Body of pancreas (tissue), 4 donors: Measurements from ENCODE around the gene CLEC2B. TPM values are rescaled to one million over a fixed set of nuclear protein-coding genes. Genes with fewer than 3 reads are reported as not detected.

Experiments used
- ATAC-seq: fragments of 150-250 bp; one replicate; pipeline ENCODE4 v1.9.1; 2016
- DNase-seq, 4 donors: peaks; one replicate each; pipeline ENCODE4 v3.0.0-alpha.2; 2019
- H3K27ac ChIP-seq, 4 donors: fragments of 200-600 bp; sonication (generic); 1 replicate in 3 of 4; 2 replicates in 1 of 4; pipeline versions ENCODE4 v1.5.1 to v1.6.1; 2016 to 2019; ENCODE audit warnings: mild to moderate bottlenecking in 1 of 4, mixed read lengths in 1 of 4, moderate library complexity in 1 of 4
- H3K27me3 ChIP-seq, 2 donors: fragments of 200-600 bp; sonication (generic); one replicate each; pipeline ENCODE4 v1.6.0; 2016; ENCODE audit warnings: mild to moderate bottlenecking in 1 of 2
- H3K36me3 ChIP-seq, 2 donors: fragments of 200-600 bp; sonication (generic); replicated peaks in 1 of 2; 2 replicates each; pipeline ENCODE4 v1.5.1; 2016; ENCODE audit warnings: low read depth in 2 of 2; ENCODE audit not compliant: insufficient read depth in 1 of 2
- H3K4me1 ChIP-seq: fragments of 200-600 bp; sonication (generic); one replicate; pipeline ENCODE4 v1.6.0; 2016
- H3K4me3 ChIP-seq, 2 donors: fragments of 200-600 bp; sonication (generic); 1 replicate in 1 of 2; 2 replicates in 1 of 2; pipeline ENCODE4 v1.5.1; 2016 to 2019
- H3K9me3 ChIP-seq, 3 donors: fragments of 200-600 bp; sonication (generic); 1 replicate in 2 of 3; 2 replicates in 1 of 3; pipeline ENCODE4 v1.5.1; 2016
- CTCF ChIP-seq, 7 experiments: fragments of 450-650 bp in 4 of 7; fragments of 200-600 bp in 3 of 7; sonication (generic) in 3 of 7; IDR thresholded peaks; one replicate each; pipeline ENCODE4 v1.5.1; 2016 to 2019; ENCODE audit warnings: antibody characterized with exemption in 7 of 7
- POLR2A ChIP-seq, 3 donors: fragments of 450-650 bp; IDR thresholded peaks; one replicate each; pipeline ENCODE4 v1.6.1; 2016; ENCODE audit warnings: antibody characterized with exemption in 3 of 3, mild to moderate bottlenecking in 2 of 3
- WGBS, 2 donors: methylation state at CpG; one replicate each; pipeline ENCODE4 v1.1.5; 2017; 5-methylcytosine and 5-hydroxymethylcytosine counted together
- intact Hi-C: fragments of 100-400 bp; cut with DNase I; formaldehyde crosslinking; loops from one replicate; pipeline ENCODE4 v1.15.1; 2023
- total RNA-seq, 2 donors: library from RNA; depleted of rRNA; stranded (reverse); fragments of >200 nt; gene quantifications; one replicate each; pipeline ENCODE4 v1.1.0, GENCODE V29; 2016

Gene CLEC2B
- total RNA-seq, 2 donors from 2014 or later = 0.66 to 4.2 TPM

GRCh38 chr12:9897535-9897934 is 28.4 kb upstream of the CLEC2B start:
- intact Hi-C loops = no loop called here
- WGBS, 2 donors = 63 to 64% methylated on average over 6 of the region's 6 CpGs
- TF ChIP-seq POLR2A (IDR thresholded peaks at IDR 0.05) = no peak
- TF ChIP-seq CTCF (IDR thresholded peaks at IDR 0.05) = no peak
- Histone ChIP-seq H3K4me1 (no peaks in the 10 kb centered on the region), H3K36me3 (no peaks in the 10 kb centered on the region), H3K27ac (no peak overlapping the region), H3K27me3 (no peaks in the 10 kb centered on the region), H3K4me3 (no peak overlapping the region), H3K9me3 (peaks cover 0 to 7% (median 0%) of the 10 kb centered on the region in 3 donors)
- DNase-seq (no peak), ATAC-seq (no peak)

- no peaks in the 10 kb centered on the region for H3K4me1 ChIP-seq
- intact Hi-C loops = no loop called here
- no peaks in the 10 kb centered on the region for H3K36me3 ChIP-seq
- DNase-seq (no peak), ATAC-seq (no peak)
- no peaks in the 10 kb centered on the region for H3K27me3 ChIP-seq
- TF ChIP-seq CTCF (IDR thresholded peaks at IDR 0.05) (no peak), POLR2A (IDR thresholded peaks at IDR 0.05) (no peak)
- WGBS, 2 donors = 62% methylated on average over 6 of the region's 6 CpGs
- no peak overlapping the region for H3K27ac ChIP-seq
- H3K4me3 ChIP-seq = no peak overlapping the region
- no peaks in the 10 kb centered on the region for H3K9me3 ChIP-seq
Measured at GRCh38 chr12:9895215-9895971, 26.2 kb upstream of the CLEC2B start.

- Histone ChIP-seq H3K4me1 (peaks cover 4% of the 10 kb centered on the region), H3K4me3 (no peak overlapping the region), H3K27ac (no peak overlapping the region), H3K27me3 (no peaks in the 10 kb centered on the region), H3K36me3 (no peaks in the 10 kb centered on the region), H3K9me3 (no peaks in the 10 kb centered on the region)
- TF ChIP-seq POLR2A (IDR thresholded peaks at IDR 0.05) (no peak), CTCF (IDR thresholded peaks at IDR 0.05) (no peak)
- DNase-seq (no peak), ATAC-seq (no peak)
- WGBS, 2 donors = 14 to 20% methylated on average over 4 of the region's 4 CpGs
- intact Hi-C loops = no loop called here
Measured at GRCh38 chr12:9888665-9889273, 19.6 kb upstream of the CLEC2B start.

- no peaks in the 10 kb centered on the region for H3K27me3 ChIP-seq
- no peak overlapping the region for H3K4me3 ChIP-seq
- no peak for ATAC-seq
- no peak for DNase-seq
- H3K27ac ChIP-seq = no peak overlapping the region
- H3K36me3 ChIP-seq = no peaks in the 10 kb centered on the region
- no peaks in the 10 kb centered on the region for H3K9me3 ChIP-seq
- TF ChIP-seq POLR2A (IDR thresholded peaks at IDR 0.05) = no peak
- no peak for TF ChIP-seq CTCF (IDR thresholded peaks at IDR 0.05)
- intact Hi-C loops = no loop called here
- no peaks in the 10 kb centered on the region for H3K4me1 ChIP-seq
Measured at GRCh38 chr12:9883175-9883574, 14.0 kb upstream of the CLEC2B start.

GRCh38 chr12:9881988-9882387 is 12.8 kb upstream of the CLEC2B start:
- DNase-seq = no peak
- H3K4me3 ChIP-seq = no peak overlapping the region
- H3K27me3 ChIP-seq = no peaks in the 10 kb centered on the region
- intact Hi-C loops = no loop called here
- no peaks in the 10 kb centered on the region for H3K9me3 ChIP-seq
- TF ChIP-seq POLR2A (IDR thresholded peaks at IDR 0.05) = no peak
- TF ChIP-seq CTCF (IDR thresholded peaks at IDR 0.05) = no peak
- H3K4me1 ChIP-seq = no peaks in the 10 kb centered on the region
- 82 to 89% methylated on average over 5 of the region's 5 CpGs for WGBS, 2 donors
- no peaks in the 10 kb centered on the region for H3K36me3 ChIP-seq
- H3K27ac ChIP-seq = no peak overlapping the region
- ATAC-seq = no peak
